ENCODE measurements around the gene SRSF4. TPM values are rescaled to one million over a fixed set of nuclear protein-coding genes. Genes with fewer than 3 reads are reported as not detected.
"Not testable (repeated sequence)": the region's sequence is repeated elsewhere in the genome, so short reads cannot be mapped to it uniquely, and the experiment has no call there.

SRSF4 gene
- total and polyA plus RNA-seq, 2 donors (not counting 1 experiment from before 2014, with no cell fraction given) = 51.4 to 61.9 TPM

DNA sequence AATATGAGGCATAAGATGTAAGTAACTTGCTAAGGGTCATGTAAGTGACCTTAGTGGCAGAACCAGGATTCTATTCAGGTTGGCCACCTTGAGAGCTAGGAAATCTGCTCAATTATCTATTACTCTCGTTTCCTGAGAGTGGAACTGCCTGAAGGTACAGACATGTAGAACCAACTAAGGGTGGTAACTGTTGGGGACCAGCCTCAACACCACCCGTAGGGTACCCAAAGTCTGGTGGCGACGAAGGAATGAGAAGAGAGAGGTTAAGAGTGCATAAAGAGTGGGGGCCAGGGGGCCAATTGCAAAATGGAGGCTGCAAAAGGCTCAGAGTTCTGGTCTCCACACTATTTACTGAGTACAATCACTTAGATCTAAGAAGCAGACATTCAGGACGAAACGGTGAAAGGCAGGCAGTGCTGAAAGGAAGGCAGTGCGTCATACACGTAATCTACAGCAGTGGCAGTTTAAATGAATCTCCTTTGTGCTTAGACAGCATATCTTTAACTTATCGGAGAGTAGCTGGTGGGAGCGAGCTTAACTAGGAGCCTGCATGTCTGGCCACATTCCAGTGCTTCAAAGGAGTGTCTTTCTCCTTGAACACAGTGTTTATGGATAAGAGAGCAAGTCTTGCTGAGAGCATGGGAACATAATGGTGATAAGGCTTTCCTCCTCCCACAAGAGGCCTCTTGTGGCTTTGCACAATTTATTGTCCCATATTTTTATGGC lies 25.0 kb downstream of the SRSF4 start:
- Histone ChIP-seq H4K20me1 (ENCODE audit: control insufficient read depth, extremely low read depth, insufficient read depth, low read length) (no peaks in the 10 kb centered on the region), H3K36me3 (ENCODE audit: control insufficient read depth, insufficient read depth, low read length) (peaks cover 16% of the 10 kb centered on the region), H3K79me2 (ENCODE audit: control insufficient read depth, insufficient read depth, low read length) (peaks cover 38% of the 10 kb centered on the region)

DNA sequence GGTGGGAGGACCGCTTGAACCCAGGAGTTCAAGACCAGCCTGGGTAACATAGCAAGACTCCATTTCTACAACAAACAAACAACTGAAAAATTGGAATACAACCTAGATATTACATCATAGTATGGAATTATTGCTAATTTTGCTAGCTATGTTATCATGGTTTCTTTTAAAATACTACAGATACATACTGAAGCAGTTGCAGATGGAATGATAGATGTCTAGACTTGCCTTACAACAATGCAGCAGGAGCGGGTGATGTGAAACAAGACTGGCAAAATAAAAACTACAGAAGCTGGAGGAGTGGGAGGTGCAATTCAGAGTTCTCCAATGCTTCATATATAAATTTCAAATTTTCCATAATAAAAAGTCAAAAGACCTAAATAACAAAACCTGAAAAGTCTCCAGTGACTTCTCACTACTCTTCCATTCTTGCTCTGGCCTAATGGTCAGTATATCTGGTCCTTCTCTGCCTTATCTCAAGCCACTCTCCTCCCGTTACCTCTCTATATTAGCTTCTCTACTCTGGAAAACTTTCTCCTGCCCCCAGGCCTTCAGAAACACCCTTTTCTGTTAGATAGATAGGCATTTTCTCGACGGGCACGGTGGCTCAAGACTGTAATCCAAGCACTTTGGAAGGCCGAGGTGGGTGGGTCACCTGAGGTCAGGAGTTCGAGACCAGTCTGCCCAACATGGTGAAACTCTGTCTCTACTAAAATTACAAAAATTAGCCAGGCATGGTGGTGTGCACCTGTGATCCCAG lies 29.5 kb downstream of the SRSF4 start:
- H4K20me1 ChIP-seq (ENCODE audit: control insufficient read depth, extremely low read depth, insufficient read depth, low read length) = no peaks in the 10 kb centered on the region
- H3K4me1 ChIP-seq (ENCODE audit: control insufficient read depth, extremely low read depth, insufficient read depth, low read length) = peaks cover 5% of the 10 kb centered on the region
- TF ChIP-seq, protein P1, sequence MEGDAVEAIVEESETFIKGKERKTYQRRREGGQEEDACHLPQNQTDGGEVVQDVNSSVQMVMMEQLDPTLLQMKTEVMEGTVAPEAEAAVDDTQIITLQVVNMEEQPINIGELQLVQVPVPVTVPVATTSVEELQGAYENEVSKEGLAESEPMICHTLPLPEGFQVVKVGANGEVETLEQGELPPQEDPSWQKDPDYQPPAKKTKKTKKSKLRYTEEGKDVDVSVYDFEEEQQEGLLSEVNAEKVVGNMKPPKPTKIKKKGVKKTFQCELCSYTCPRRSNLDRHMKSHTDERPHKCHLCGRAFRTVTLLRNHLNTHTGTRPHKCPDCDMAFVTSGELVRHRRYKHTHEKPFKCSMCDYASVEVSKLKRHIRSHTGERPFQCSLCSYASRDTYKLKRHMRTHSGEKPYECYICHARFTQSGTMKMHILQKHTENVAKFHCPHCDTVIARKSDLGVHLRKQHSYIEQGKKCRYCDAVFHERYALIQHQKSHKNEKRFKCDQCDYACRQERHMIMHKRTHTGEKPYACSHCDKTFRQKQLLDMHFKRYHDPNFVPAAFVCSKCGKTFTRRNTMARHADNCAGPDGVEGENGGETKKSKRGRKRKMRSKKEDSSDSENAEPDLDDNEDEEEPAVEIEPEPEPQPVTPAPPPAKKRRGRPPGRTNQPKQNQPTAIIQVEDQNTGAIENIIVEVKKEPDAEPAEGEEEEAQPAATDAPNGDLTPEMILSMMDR (conservative IDR thresholded peaks at IDR 0.05 in 1 of 2, IDR thresholded peaks at IDR 0.05 in 1 of 2; ENCODE audit: low read depth in 1 of 2, low read length in 2 of 2) = no peak
- no peak for TF ChIP-seq EZH2 (IDR thresholded peaks at IDR 0.05; ENCODE audit: low read length, missing control alignments)
- no peak overlapping the region for H3K27ac ChIP-seq (ENCODE audit: insufficient read depth, low read length)
- H3K4me3 ChIP-seq (replicated peaks in 1 of 4; ENCODE audit: control extremely low read depth in 1 of 4, insufficient read depth in 1 of 4, low read depth in 3 of 4, low read length in 4 of 4) = no peak overlapping the region
- H3K4me2 ChIP-seq (ENCODE audit: extremely low read depth, insufficient read depth, low read length) = no peak overlapping the region
- no peak for DNase-seq (ENCODE audit: low read depth in 2 of 2)
- no peak overlapping the region for H3K9ac ChIP-seq (ENCODE audit: insufficient read depth, low read length)
- H3K9me3 ChIP-seq (ENCODE audit: control insufficient read depth, insufficient read depth, low read depth, low read length) = no peaks in the 10 kb centered on the region
- H3K36me3 ChIP-seq (ENCODE audit: control insufficient read depth, insufficient read depth, low read length) = peaks cover 26% of the 10 kb centered on the region
- H3K27me3 ChIP-seq (ENCODE audit: control insufficient read depth, insufficient read depth, low read length) = no peaks in the 10 kb centered on the region
- no peak overlapping the region for H2AFZ ChIP-seq (ENCODE audit: low read length)
- H3K79me2 ChIP-seq (ENCODE audit: control insufficient read depth, insufficient read depth, low read length) = peaks cover 10% of the 10 kb centered on the region

More for the DNA sequence above, 25.0 kb downstream of the SRSF4 start:
- Histone ChIP-seq H3K9me3 (ENCODE audit: control insufficient read depth, insufficient read depth, low read depth, low read length) (no peaks in the 10 kb centered on the region), H3K4me2 (ENCODE audit: extremely low read depth, insufficient read depth, low read length) (no peak overlapping the region), H3K9ac (ENCODE audit: insufficient read depth, low read length) (no peak overlapping the region), H2AFZ (ENCODE audit: low read length) (no peak overlapping the region), H3K27me3 (ENCODE audit: control insufficient read depth, insufficient read depth, low read length) (no peaks in the 10 kb centered on the region), H3K4me1 (ENCODE audit: control insufficient read depth, extremely low read depth, insufficient read depth, low read length) (peaks cover 3% of the 10 kb centered on the region), H3K27ac (ENCODE audit: insufficient read depth, low read length) (peak overlapping the region; percentile 16), H3K4me3 (replicated peaks in 1 of 4; ENCODE audit: control extremely low read depth in 1 of 4, insufficient read depth in 1 of 4, low read depth in 3 of 4, low read length in 4 of 4) (no peak overlapping the region)
- no peak for TF ChIP-seq EZH2 (IDR thresholded peaks at IDR 0.05; ENCODE audit: low read length, missing control alignments)
- TF ChIP-seq, protein P1 (conservative IDR thresholded peaks at IDR 0.05 in 1 of 2, IDR thresholded peaks at IDR 0.05 in 1 of 2; ENCODE audit: low read depth in 1 of 2, low read length in 2 of 2) = no peak
- DNase-seq (ENCODE audit: low read depth in 2 of 2) = peak; percentile 44 to 50

DNA sequence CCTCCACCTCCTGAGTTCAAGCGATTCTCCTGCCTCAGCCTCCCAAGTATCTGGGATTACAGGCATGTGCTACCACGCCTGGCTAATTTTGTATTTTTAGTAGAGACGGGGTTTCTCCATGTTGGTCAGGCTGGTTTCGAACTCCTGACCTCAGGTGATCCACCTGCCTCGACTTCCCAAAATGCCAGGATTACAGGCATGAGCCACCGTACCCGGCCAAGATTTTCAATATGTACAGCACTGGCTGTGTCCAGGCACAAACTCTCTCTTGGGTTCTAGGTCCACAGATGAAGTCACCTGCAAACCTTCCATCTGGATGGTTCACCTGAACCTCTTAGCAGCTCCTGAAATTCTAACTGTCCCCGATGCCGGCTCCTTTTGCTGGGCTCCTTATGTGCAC lies 31.4 kb downstream of the SRSF4 start:
- H3K79me2 ChIP-seq (ENCODE audit: control insufficient read depth, insufficient read depth, low read length); H3K9me3 ChIP-seq (ENCODE audit: control insufficient read depth, insufficient read depth, low read depth, low read length); H3K27me3 ChIP-seq (ENCODE audit: control insufficient read depth, insufficient read depth, low read length); H3K4me3 ChIP-seq (replicated peaks in 1 of 4; ENCODE audit: control extremely low read depth in 1 of 4, insufficient read depth in 1 of 4, low read depth in 3 of 4, low read length in 4 of 4); H4K20me1 ChIP-seq (ENCODE audit: control insufficient read depth, extremely low read depth, insufficient read depth, low read length); H3K4me2 ChIP-seq (ENCODE audit: extremely low read depth, insufficient read depth, low read length); H2AFZ ChIP-seq (ENCODE audit: low read length); DNase-seq (ENCODE audit: low read depth in 2 of 2); H3K27ac ChIP-seq (ENCODE audit: insufficient read depth, low read length); H3K9ac ChIP-seq (ENCODE audit: insufficient read depth, low read length): not testable (repeated sequence)
- Histone ChIP-seq H3K4me1 (ENCODE audit: control insufficient read depth, extremely low read depth, insufficient read depth, low read length) (peaks cover 14% of the 10 kb centered on the region), H3K36me3 (ENCODE audit: control insufficient read depth, insufficient read depth, low read length) (peaks cover 24% of the 10 kb centered on the region)

All from fibroblast of lung (primary cell).